Breast epithelium (tissue), 3 donors: ENCODE data around the gene SPSB3.

Experiments
- CTCF ChIP-seq, 3 donors: fragments of 450-650 bp; IDR thresholded peaks; one replicate each; pipeline ENCODE4 v1.5.1; 2016 to 2017; ENCODE audit warnings: antibody characterized with exemption in 3 of 3, mild to moderate bottlenecking in 3 of 3, moderate library complexity in 3 of 3
- POLR2AphosphoS5 ChIP-seq, 3 donors: sonication (generic); formaldehyde crosslinking; IDR thresholded peaks; one replicate each; pipeline ENCODE4 v1.6.1; 2017; ENCODE audit warnings: antibody characterized with exemption in 3 of 3

- TF ChIP-seq CTCF (IDR thresholded peaks at IDR 0.05) (no peak), POLR2AphosphoS5 (IDR thresholded peaks at IDR 0.05) (no peak)
These were observed 2.8 kb upstream of the SPSB3 start for GRCh38 chr16:1784977-1785845.
